Measurements from ENCODE around the gene NEK7.
"Not testable (repeated sequence)": the region's sequence is repeated elsewhere in the genome, so short reads cannot be mapped to it uniquely, and the experiment has no call there.

Gene NEK7

DNA sequence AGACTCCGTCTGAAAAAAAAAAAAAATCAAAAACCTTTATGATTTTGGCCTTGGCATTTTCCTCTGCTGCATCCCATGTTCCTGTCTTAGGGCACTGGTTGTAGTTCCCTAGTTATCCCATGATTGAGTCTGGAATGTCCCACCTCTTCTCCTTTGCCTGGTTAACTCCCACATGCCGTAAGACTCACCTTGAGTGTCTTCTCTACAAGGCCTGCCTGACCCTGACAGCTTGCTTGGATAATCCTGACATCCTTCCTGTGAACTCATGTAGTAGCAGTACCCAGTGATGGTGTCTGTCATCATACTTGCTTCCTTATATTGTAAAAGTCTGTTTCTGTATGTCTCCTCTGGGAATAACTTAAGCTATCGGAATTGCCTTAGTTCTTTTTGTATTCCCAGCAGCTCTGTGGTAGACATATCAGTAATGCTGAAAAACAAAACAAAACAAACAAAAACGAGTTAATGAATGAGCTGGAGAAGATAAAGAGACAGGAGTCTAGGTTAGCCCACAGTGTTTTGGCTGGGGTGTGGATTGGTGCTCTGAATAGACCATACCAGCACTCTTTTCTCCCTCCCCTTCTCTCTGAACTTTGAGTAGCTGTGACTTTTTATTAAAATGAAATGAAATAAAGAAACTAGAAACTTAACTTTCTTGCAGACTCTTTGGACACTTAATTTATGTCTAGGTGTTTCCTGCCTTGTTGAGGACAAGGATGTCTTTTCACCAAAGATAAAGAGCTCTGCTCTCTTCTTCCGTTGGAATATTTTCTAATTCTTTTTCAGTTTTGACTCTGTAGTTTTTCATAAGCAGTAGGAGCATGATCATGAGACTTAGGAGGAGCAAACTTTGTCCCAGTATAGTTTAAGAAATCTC, 15.1 kb downstream of the NEK7 start:
- DNase-seq (ENCODE audit: low spot score), result no peak

DNA sequence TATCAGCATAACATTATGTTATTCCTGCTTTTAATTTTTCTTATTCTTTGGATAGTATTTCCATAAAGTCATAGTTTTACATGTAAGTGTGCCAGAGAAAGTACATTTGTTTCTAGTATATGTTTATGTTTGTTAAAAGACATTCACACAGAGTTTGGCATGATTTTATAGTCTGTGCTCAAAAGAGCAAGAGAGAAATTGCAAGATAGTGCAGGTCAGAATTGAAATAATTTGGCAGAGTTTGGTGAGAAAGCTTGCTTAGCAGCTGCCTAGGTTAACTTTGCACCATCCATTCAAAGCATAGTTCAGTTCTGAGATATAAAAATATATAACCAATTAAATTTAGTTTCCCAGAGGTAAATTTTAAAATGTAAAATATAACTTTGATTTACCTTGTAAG, 17.0 kb downstream of the NEK7 start:
- DNase-seq (ENCODE audit: low spot score), result no peak

DNA sequence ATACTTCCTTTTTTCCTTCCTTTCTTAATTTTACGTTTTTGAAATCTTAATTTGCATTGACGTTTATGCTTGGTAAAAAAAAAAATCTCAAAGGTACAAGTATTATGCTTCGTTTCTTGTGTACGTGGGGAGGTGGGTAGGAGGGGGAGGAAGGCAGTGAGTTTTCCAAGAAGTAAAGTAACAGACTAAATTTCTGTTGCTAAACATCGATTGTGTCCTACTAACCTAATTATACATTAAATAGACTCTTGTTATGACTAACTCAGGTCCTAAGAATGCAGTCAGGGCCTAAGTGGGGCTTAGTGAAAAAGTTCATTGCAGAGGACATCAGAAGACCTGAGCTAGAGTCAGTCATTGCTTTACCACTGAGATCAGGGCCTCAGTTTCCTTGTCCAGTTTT, 17.5 kb downstream of the NEK7 start:
- peak; percentile 47 for DNase-seq (ENCODE audit: low spot score)

DNA sequence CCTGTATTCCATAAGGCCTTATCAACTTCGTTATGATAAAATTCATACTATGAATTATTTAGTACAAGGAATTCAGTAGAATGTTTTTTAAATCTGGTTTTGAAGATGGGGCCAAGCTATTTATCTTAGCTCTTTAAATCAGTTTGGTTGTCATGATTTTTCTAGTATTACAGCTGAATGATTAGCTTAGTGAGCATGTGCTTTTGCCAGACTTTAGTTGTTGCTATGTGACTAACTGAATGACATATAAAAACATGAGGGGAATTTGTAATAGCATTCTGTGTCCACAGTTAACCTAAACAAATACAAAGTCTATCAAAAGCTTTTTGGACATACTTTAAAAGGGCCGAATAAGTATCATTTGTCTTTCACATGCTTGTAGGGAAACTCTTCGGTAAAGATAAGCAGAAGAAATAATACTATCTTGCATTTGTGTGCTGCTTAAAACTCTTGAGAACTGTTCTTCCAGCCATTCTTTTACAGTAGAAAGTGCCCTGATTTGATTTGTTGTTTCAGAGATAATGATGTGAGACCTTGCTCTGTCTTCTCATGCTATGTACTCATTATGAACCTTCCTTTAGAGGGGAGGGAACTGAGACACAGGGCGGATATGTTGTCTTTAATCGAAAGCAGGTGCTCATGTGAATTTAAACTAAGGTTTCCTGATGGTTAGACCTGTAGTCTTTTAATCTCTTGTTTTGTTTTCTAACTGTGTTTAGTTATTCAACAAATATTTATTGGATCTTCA, 18.8 kb downstream of the NEK7 start:
- DNase-seq (ENCODE audit: low spot score), result peak; percentile 50

DNA sequence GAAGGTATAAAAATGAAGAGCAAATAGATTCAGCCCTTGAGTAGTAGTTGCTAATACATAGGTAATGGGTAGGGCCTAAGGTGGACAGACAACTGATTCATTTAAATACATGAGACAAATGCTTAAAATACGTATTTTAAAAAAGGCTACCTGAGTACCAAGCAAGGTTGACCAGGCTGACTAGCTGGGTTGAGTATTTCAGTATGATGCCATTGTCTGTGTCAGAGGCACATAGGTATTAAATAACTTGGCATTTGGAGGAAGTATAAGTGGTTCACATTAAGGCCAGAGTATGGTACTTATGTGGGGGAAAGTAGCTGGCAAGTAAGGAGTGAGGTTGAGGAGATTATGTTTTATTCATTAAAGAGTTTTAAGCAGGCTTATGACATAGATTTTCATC, 19.4 kb downstream of the NEK7 start:
- DNase-seq (ENCODE audit: low spot score), result no peak

DNA sequence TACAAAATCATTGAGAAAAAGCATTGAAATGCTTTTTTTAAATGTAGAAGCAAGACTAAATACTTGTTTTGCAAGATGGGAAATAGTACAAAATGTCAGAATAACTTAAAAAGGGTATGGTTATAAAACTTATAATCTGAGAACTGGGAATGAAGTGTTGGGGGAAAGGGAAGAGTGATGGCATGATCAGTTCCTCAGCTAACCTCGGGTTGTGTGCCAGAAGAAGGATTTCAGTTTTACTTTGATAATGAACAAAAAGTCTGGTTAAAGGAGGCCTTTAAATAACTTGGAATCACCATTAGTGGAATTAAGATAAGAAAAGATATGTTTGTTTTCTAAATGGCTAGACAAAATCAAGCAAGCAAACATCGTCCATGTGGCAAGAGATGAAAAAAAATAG, 20.7 kb downstream of the NEK7 start:
- DNase-seq (ENCODE audit: low spot score), result no peak

DNA sequence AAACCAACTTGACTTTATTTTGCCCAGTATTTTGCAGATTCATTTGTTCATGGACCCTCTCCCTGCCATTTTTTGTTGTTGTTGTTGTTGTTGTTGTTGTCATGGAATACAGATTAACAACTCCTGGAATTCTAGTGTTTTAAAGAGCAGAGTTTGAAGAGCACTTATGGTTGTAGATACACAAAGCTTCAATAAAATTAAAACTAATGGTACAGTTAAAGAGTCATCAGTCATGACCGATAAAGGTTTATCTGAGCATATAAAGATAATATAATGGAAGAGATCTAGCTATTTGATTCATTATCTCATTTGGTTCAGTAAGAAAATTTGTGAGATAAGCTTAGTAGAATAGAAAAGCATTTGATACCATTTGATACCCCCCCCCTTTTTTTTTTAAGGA, 21.8 kb downstream of the NEK7 start:
- DNase-seq (ENCODE audit: low spot score), result no peak

DNA sequence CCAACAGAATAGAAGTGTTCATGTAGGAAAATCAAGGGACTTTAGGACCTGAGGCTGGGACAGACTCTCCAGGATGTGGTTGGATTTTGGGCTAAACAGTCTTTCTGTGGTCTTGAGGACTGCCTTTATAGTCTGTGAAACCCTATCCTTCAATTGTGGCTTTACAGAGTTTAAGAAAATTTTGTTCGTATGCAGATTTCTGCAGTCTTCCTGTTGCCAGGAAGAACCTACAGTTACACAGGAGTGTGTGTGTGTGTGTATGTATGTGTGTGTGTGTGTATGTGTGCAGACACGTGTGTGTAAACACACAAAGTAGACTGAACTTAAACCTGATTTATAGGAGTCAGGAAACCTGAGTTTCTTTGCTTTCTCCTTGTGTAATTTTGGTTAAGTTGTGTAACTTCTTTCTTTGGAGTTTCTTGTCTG, 22.8 kb downstream of the NEK7 start:
- DNase-seq (ENCODE audit: low spot score), result peak; percentile 39

DNA sequence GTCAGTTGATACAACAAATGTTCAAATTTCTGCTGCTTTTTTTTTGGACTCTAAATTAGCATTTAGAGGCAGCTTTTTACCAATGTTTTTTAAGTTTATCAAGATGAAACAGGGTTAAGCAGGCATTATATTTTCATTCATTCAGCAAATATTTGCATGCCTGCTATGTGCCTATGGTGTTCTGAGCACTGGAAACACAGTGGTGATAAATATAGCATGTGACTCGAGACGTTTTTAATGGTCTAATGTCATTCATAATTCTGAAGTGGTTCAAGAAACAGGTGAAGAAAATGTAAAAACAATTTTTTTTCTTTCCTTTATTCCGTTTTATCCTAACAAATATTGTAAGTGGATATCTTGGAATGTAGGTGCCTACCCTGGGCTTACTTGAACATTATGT, 26.8 kb downstream of the NEK7 start:
- no peak for DNase-seq (ENCODE audit: low spot score)

DNA sequence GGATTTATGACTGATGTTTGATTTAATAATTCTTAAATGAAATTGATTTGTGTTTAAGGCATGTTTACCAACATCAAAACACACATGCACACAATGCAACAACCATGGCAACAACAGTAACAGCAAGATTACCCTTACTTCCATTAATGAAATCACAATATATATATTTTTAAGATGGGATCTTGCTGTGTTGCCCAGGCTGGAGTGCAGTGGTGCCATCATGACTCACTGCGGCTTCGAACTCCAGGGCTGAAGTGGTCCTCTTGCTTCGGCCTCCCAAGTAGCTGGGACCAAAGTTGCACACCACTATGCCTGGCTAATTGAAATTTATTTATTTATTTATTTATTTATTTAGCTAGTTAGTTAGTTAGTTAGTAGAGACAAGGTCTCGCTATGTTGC, 27.7 kb downstream of the NEK7 start:
- DNase-seq (ENCODE audit: low spot score), result no peak

DNA sequence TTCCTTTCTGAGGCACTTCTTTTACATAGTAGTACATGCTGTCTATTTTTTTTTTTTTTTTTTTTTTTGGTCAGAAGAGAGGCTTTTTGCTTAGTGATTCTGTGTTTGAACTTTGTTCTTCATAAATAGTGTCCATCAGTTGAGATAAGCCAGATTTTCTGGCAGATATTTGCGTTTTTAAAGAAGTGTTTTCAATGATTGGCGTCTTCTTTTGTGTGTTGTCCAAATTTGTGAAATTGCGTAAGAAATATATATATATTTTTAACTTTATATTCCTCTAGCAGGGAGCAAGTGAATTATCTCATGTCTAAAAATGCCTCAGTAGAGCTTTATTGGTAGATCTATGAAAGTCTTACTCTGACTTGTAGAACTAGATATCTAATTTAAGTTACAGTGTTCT, 28.3 kb downstream of the NEK7 start:
- DNase-seq (ENCODE audit: low spot score), result no peak

DNA sequence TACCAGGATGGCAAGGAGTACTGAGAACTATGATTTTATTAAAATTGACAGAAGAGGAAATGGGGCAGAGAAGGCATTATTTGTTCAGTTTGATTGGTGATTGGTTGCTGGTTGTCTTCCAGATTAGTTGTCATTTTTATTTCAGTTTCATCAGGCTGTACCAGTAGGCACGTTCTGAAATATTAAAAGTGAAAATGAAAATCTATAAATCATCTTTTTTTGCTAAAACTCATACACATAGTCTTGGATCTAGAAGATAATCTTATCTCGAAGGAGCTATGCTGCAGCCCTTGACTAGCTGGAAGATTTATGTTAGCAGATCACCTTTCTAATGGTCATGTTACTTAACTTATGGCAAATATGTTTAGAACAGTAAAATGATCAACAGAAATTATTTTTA, 29.0 kb downstream of the NEK7 start:
- no peak for DNase-seq (ENCODE audit: low spot score)

DNA sequence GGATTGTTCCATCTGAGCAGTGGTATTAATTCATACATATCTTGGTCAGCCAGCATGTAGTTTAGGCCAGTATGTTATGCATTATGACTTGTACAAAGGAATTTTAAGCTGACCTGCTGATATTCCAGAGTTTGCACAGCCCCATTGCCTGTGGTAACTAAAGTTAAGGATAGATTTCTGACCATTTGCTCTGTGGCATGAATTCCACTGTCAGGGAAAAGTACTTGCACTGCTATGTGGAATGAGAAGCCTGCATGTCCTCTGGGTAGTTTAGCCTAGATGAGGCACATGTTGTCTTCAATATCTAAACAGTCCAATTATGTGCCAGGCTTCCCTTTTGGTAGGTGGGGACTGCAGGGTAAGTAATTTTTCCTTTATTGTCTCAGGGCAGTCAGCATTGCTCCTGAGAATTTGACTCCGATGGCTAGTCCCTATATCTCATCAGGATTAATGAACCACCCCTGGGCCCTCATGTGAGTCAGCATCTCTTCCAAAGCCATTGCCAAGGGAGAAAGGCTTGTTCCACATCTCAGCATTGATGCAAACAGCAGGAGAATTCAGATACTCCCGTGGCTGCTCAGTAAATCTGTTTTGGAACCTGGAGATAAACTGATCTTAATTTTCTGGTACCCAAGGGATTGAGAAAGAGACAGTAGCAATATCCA, 30.2 kb downstream of the NEK7 start:
- DNase-seq (ENCODE audit: low spot score), result no peak

DNA sequence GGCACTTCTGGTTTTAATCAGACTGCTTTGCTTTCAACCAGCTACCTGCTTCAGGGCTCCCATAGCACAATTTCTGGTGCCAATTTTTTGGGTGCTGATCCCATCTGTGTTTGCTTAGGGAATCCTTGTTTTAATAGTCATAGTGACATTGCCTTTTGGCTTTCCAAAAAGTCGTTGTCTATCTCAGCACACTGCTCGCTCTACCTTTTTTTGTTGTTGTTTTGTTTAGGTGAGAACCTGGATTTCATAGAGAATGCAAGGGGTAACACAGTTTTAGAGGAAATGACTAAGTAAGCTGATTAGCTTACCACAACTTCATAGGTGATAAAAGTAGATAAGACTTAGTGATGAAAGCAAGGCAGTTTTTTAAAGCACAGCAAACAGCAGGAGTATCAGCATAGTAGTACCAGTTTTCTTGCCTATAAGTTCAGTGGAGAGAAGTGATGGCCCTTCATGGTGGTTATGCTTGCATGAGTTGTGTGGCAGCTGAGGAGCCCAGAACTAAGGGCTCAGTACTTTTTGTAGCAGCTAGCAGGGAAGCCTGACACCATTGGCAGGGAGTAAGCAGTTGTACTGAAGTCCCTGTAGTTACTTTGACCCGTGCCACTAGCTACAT, 31.3 kb downstream of the NEK7 start:
- DNase-seq (ENCODE audit: low spot score), result peak; percentile 69

DNA sequence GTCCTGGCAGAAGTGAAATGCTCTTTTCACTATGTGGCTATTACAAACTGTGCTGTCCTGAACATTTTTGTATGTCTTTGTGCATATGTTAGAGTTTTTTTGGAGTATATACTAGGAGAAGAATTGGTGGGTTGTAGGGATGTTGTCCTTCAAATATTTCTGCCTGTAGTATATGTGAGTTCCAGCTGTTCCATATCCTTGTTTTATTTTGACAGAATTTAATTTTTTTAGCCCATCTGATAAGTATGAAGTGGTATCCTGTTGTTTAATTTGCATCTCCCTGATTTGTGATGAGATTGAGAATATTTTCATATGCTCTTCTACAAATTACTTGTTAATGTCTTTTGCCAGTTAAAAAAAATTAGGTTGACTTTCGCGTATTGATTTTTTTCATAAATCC, 34.3 kb downstream of the NEK7 start:
- no peak for DNase-seq (ENCODE audit: low spot score)

DNA sequence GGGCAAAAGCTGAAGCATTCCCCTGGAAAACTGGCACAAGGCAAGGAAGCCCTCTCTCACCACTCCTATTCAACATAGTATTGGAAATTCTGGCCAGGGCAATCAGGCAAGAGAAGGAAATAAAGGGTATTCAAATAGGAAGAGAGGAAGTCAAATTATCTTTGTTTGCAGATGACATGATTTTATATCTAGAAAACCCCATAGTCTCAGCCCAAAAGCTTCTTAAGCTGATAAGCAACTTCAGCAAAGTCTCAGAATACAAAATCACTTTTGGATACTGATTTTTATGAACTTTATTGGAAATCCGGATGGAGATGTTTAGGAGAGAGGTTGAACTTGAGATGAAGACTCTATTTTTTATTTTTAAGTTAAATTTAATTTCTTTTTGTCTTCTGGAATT, 37.1 kb downstream of the NEK7 start:
- not testable (repeated sequence) for DNase-seq (ENCODE audit: low spot score)

DNA sequence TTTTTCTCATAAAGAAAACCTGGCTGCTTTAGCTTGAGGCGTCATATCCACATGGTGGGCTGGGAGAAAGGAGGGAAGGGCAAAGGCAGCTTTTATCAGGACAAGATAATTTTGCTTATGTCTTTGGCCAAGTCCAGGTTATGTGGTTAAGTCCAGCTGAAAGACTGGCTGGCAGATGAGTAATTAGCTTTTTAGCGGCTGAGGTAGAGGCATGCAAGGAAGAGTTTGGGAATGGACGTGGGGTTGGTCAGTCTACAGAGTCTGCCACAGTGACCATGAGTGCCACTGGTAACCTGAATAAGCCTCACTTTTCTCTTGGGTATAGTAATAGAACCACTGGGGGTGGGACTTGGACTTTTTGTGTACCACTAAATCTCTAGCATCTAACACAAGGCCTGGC, 39.8 kb downstream of the NEK7 start:
- DNase-seq (ENCODE audit: low spot score), result no peak

DNA sequence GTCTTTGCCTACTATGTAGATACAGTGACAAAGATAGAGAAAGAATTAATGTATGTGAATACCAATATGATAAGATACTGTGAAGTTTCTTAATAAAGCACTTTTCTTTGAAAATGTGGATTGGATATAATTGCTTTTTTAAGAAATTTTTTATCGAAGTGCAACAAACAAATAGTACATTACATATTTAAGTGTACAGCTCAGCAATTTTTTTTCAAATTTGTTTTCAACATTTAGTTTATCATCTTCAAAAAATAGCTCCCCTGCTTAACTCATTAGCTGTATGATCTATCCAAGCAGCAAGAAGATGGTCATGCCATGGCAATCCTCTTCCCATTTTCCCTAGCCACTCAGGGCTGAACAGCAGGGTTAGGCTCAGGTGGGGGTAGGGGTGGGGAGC, 40.5 kb downstream of the NEK7 start:
- no peak for DNase-seq (ENCODE audit: low spot score)

DNA sequence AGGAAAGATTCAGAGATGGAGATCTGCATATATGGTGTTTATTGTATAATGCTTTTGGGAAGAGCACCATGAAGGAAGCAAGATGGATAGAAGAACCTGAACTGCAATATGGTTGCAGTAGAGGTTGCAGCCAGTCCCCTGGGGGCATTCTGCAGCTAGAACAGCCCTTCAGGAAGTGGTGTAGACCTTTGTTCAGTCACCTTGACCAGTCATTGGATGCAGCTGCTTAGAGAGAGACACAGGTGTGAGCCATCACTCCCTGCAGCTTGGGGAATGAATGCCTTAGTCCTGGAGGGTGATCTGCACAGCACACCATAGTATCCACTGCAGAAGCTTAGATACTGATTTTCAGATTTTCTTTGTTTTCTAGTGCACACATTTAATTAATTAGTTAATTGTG, 42.3 kb downstream of the NEK7 start:
- DNase-seq (ENCODE audit: low spot score), result no peak

DNA sequence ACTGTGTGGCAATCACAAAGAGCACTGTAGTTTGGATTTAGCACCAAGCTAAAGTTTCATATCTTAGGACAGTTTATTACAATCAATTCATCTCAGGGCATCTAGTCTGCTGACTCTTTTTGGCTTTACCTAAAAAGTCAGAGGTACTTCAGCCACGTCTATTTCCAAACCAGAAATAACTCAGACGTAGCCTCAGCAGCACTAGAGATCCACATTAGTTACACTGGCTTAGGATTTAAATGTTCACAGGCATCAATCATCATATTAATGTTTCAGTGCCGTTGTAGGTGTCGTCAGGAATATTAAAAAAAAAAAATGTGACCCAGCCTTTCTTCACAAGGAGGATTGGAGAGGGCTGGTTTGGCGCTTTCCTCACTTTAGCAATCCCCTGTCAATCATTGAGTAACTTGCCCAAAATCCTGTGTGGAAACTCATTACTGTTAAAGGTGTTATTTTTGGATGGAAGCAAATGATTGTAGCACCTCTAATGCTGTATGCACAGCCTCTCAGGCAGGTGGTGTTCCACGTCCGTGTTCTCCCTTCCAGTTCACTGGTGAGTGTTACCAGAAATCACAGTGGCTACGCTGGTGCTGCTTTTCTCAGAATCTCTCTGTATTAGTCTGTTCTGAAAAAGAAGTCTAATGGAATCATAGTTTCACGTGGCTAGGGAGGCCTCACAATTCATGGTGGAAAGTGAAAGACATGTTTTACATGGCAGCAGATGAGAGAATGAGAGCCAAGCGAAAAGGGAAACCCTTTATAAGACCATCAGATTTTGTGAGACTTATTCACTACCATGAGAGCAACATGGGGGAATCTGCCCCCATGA, 45.4 kb downstream of the NEK7 start:
- DNase-seq (ENCODE audit: low spot score), result peak; percentile 40

DNA sequence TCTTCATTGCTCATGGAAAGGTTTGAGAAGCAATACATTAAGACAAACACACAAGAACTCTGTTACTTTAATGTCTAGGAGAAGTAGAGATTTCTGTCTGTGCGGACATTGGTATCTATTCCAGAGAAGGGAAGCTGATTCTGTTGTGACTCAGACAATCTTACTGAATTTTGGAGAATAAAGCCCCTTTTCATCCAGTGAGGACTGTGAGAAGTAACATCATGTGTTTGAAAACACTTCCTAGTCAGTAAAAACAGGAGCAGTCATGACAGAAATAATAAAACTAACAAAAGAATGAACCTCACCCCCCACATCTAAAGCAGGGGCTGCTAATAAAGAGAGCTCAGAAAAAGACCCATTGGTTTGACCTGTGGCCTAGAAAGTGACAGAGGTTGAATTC, 46.6 kb downstream of the NEK7 start:
- no peak for DNase-seq (ENCODE audit: low spot score)
